ENCODE measurements around the gene PPBP. TPM values are rescaled to one million over a fixed set of nuclear protein-coding genes. Genes with fewer than 3 reads are reported as not detected.

The PPBP gene
- total and polyA plus RNA-seq, 9 of the 15 experiments (the other 6 are each of a cell fraction or from before 2014, with no cell fraction given) = 0.17 to 0.55 (median 0.29) TPM; not detected in 4

DNA sequence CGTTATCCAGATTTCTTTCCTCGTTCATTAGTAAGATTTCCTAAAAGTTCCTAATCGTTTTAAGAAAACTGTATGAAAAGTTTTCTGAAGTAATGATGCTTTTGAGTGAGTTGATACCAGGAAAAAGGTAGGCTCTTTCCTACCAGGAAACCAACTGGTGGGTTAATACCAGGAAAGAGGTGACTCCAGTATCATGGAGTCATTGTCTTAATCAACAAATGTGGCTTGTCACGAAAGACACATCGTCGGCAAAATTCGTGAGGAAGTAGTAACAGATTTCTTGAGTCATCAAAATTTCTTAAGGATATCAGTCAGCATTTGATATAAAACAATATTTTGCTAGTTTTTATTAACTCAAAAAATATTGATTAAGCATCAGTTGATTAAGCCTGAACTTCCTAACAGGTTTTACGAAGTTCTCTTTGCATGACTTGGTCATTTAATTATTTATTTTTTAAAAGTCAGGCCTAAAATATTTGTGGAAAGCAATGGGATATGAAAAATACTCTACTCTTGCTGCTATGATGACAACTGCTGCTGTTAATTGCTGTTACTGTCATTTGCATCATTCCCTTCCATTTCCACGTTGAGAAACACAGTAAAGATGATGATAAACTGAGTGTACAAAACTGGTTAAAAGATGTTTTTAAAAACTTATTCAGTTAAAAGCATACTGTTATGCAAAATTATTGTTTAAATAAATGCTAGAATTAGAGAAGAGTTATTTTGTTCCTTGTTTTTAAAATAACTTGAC lies 3.2 kb upstream of the PPBP start (continued):
- TF ChIP-seq, protein P1, sequence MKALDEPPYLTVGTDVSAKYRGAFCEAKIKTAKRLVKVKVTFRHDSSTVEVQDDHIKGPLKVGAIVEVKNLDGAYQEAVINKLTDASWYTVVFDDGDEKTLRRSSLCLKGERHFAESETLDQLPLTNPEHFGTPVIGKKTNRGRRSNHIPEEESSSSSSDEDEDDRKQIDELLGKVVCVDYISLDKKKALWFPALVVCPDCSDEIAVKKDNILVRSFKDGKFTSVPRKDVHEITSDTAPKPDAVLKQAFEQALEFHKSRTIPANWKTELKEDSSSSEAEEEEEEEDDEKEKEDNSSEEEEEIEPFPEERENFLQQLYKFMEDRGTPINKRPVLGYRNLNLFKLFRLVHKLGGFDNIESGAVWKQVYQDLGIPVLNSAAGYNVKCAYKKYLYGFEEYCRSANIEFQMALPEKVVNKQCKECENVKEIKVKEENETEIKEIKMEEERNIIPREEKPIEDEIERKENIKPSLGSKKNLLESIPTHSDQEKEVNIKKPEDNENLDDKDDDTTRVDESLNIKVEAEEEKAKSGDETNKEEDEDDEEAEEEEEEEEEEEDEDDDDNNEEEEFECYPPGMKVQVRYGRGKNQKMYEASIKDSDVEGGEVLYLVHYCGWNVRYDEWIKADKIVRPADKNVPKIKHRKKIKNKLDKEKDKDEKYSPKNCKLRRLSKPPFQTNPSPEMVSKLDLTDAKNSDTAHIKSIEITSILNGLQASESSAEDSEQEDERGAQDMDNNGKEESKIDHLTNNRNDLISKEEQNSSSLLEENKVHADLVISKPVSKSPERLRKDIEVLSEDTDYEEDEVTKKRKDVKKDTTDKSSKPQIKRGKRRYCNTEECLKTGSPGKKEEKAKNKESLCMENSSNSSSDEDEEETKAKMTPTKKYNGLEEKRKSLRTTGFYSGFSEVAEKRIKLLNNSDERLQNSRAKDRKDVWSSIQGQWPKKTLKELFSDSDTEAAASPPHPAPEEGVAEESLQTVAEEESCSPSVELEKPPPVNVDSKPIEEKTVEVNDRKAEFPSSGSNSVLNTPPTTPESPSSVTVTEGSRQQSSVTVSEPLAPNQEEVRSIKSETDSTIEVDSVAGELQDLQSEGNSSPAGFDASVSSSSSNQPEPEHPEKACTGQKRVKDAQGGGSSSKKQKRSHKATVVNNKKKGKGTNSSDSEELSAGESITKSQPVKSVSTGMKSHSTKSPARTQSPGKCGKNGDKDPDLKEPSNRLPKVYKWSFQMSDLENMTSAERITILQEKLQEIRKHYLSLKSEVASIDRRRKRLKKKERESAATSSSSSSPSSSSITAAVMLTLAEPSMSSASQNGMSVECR (CRISPR knock-in tag; IDR thresholded peaks at IDR 0.05) = no peak
- TF ChIP-seq U2AF2 (optimal IDR thresholded peaks at IDR 0.05; ENCODE audit: low read depth, low read length) (no peak), MAFG (tag; conservative IDR thresholded peaks at IDR 0.05) (peak; percentile 83), FOXJ2 (tag; IDR thresholded peaks at IDR 0.05) (no peak), ZNF707 (CRISPR knock-in tag; conservative IDR thresholded peaks at IDR 0.05) (no peak), BRD9 (IDR thresholded peaks at IDR 0.05; ENCODE audit: low read depth, partially characterized antibody) (peak; percentile 26), JUND (IDR thresholded peaks at IDR 0.05; ENCODE audit: borderline replicate concordance, low read depth, low read length) (peak; percentile 60), JUND (tag; IDR thresholded peaks at IDR 0.05; ENCODE audit: borderline replicate concordance, low read depth, low read length) (no peak), ZNF316 (IDR thresholded peaks at IDR 0.05) (peak; percentile 94)

Measured in K562 (cell line).